Endothelial cell of umbilical vein (primary cell): Measurements from ENCODE around the gene MKLN1. TPM values are rescaled to one million over a fixed set of nuclear protein-coding genes. Genes with fewer than 3 reads are reported as not detected.

Experiments used
- BruUV-seq: library from RNA; stranded (reverse); fragments of 400-500 nt; replicated peaks from 2 replicates; lab custom pipeline; 2021; lab: Mats Ljungman, UMichigan
- CTCF ChIA-PET: fragments of 300-600, 350-600 bp; sonication (Branson Sonifier 250); formaldehyde crosslinking; loops from one replicate; lab custom pipeline; 2021; ENCODE audit warnings: antibody characterized with exemption, inconsistent platforms; lab: Charles Lee
- POLR2A ChIA-PET: fragments of 300-600, 350-600 bp; sonication (Branson Sonifier 250); formaldehyde crosslinking; loops from one replicate; lab custom pipeline; 2021; ENCODE audit warnings: antibody characterized with exemption, inconsistent platforms; lab: Charles Lee
- DNase-seq: peaks from one replicate; pipeline ENCODE4 v3.0.0-alpha.2; 2011; ENCODE audit warnings: low read depth, low spot score
- FAIRE-seq: peaks from 2 replicates; lab custom pipeline; 2011; peaks lifted over from hg19 to GRCh38; lab: Jason Lieb, UNC
- H2AFZ ChIP-seq: 2 replicates; pipeline ENCODE4 v1.6.0; 2012; ENCODE audit warnings: low read depth, low read length, control low read depth, inconsistent platforms
- H3K27ac ChIP-seq: 2 replicates; pipeline ENCODE4 v1.5.1; 2011; ENCODE audit warnings: low read depth, mild to moderate bottlenecking, control low read depth, low read length, moderate library complexity; ENCODE audit not compliant: insufficient read depth
- H3K27me3 ChIP-seq, 2 experiments: 2 replicates each; pipeline versions ENCODE4 v1.6.0 to v1.6.1; 2011; ENCODE audit warnings: low read length in 2 of 2, mixed read lengths in 1 of 2; ENCODE audit not compliant: control insufficient read depth in 2 of 2, insufficient read depth in 2 of 2
- H3K36me3 ChIP-seq, 2 experiments: 2 replicates in 1 of 2; 3 replicates in 1 of 2; pipeline ENCODE4 v1.5.1; 2011; ENCODE audit warnings: low read length in 2 of 2, mild to moderate bottlenecking in 1 of 2, moderate library complexity in 1 of 2; ENCODE audit not compliant: control insufficient read depth in 2 of 2, insufficient read depth in 2 of 2; ENCODE audit errors: extremely low read depth in 1 of 2
- H3K4me1 ChIP-seq: 3 replicates; pipeline ENCODE4 v1.5.1; 2011; ENCODE audit warnings: mild to moderate bottlenecking, low read length; ENCODE audit not compliant: control insufficient read depth, insufficient read depth; ENCODE audit errors: extremely low read depth
- H3K4me2 ChIP-seq: 2 replicates; pipeline ENCODE4 v1.6.1; 2011; ENCODE audit warnings: low read length, control low read depth, mixed read lengths; ENCODE audit not compliant: insufficient read depth
- H3K4me3 ChIP-seq, 3 experiments: fragments of 200-600 bp in 1 of 3; sonication (generic), shearing (Covaris generic) in 1 of 3; replicated peaks in 1 of 3; 2 replicates each; pipeline ENCODE4 v1.5.1; 2011 to 2016; ENCODE audit warnings: control low read depth in 3 of 3, low read length in 3 of 3, mild to moderate bottlenecking in 2 of 3, inconsistent platforms in 1 of 3, low read depth in 1 of 3, moderate library complexity in 1 of 3; ENCODE audit not compliant: insufficient read depth in 1 of 3
- H3K79me2 ChIP-seq: 2 replicates; pipeline ENCODE4 v1.6.0; 2012; ENCODE audit warnings: low read length, inconsistent platforms; ENCODE audit not compliant: control insufficient read depth, insufficient read depth
- H3K9ac ChIP-seq: replicated peaks from 2 replicates; pipeline ENCODE3; 2011; ENCODE audit warnings: low read length, control low read depth; ENCODE audit not compliant: insufficient read depth; ENCODE audit errors: extremely low read depth
- H3K9me1 ChIP-seq: replicated peaks from 3 replicates; pipeline ENCODE4 v1.6.0; 2011; ENCODE audit warnings: mild to moderate bottlenecking, low read length; ENCODE audit not compliant: control insufficient read depth, insufficient read depth; ENCODE audit errors: extremely low read depth
- H3K9me3 ChIP-seq: replicated peaks from 2 replicates; pipeline ENCODE4 v1.5.1; 2012; ENCODE audit warnings: low read length, inconsistent platforms; ENCODE audit not compliant: control insufficient read depth, insufficient read depth
- H4K20me1 ChIP-seq: replicated peaks from 2 replicates; pipeline ENCODE3; 2011; ENCODE audit warnings: mild to moderate bottlenecking, low read length; ENCODE audit not compliant: control insufficient read depth, insufficient read depth; ENCODE audit errors: extremely low read depth
- CTCF ChIP-seq, 2 donors: IDR thresholded peaks; 1 replicate in 1 of 2; 2 replicates in 1 of 2; pipeline ENCODE4 v1.5.1; 2011; ENCODE audit warnings: low read length in 2 of 2, mild to moderate bottlenecking in 2 of 2, moderate library complexity in 2 of 2, control low read depth in 1 of 2, inconsistent platforms in 1 of 2, low read depth in 1 of 2; ENCODE audit not compliant: insufficient read depth in 1 of 2; ENCODE audit errors: extremely low read depth in 1 of 2
- EZH2 ChIP-seq: IDR thresholded peaks from 2 replicates; pipeline ENCODE4 v1.6.1; 2012; ENCODE audit warnings: borderline replicate concordance, low read depth, mild to moderate bottlenecking, moderate library complexity, low read length, inconsistent platforms; ENCODE audit not compliant: severe bottlenecking
- JUN ChIP-seq: IDR thresholded peaks from 2 replicates; pipeline ENCODE4 v1.6.1; 2011; ENCODE audit warnings: borderline replicate concordance, low read depth; ENCODE audit not compliant: insufficient read length, insufficient read depth
- MAX ChIP-seq: IDR thresholded peaks from 2 replicates; pipeline ENCODE4 v1.6.1; 2011; ENCODE audit not compliant: insufficient read depth, insufficient read length
- MYC ChIP-seq: IDR thresholded peaks from one replicate; pipeline ENCODE4 v1.6.1; 2011; ENCODE audit warnings: mild to moderate bottlenecking, low read depth, low read length
- POLR2AphosphoS5 ChIP-seq: IDR thresholded peaks from 2 replicates; pipeline ENCODE4 v1.6.1; 2012; ENCODE audit warnings: low read depth, mild to moderate bottlenecking, control low read depth, low read length, moderate library complexity; ENCODE audit not compliant: insufficient read depth
- dilution Hi-C: fragments of 300-500 bp; cut with MboI; formaldehyde crosslinking; loops from one replicate; pipeline ENCODE4 v1.15.0; 2019; ENCODE audit warnings: low sequenced_read_pairs; ENCODE audit not compliant: extremely low pct_ligation_motif_present
- intact Hi-C: fragments of 100-400 bp; cut with micrococcal nuclease; formaldehyde crosslinking; loops from one replicate; pipeline ENCODE4 v1.10.0; 2022
- polyA plus RNA-seq, 4 experiments: library from polyadenylated mRNA; depleted of rRNA in 3 of 4; stranded (reverse) in 3 of 4; unstranded in 1 of 4; fragments of >200 nt; gene quantifications; 2 replicates each; pipeline versions ENCODE4 v1.2.1 to v1.2.3, GENCODE V29; 2011 to 2012; ENCODE audit warnings: missing spikeins in 1 of 4
- total RNA-seq: library from RNA; stranded (reverse); gene quantifications from 2 replicates; pipeline ENCODE4 v1.2.3, GENCODE V29; 2021

Gene MKLN1
- total and polyA plus RNA-seq, 2 donors (not counting 3 experiments of a cell fraction or from before 2014, with no cell fraction given) = 12.2 to 32.1 TPM

GRCh38 chr7:131466735-131467365 lies 139.2 kb downstream of the MKLN1 start:
- Histone ChIP-seq H3K36me3 (peaks cover 2 to 18% of the 10 kb centered on the region in 2 experiments), H2AFZ (no peak overlapping the region), H3K9ac (no peak overlapping the region), H3K4me2 (no peak overlapping the region), H3K9me1 (no peaks in the 10 kb centered on the region), H3K27me3 (no peaks in the 10 kb centered on the region), H3K79me2 (no peaks in the 10 kb centered on the region), H3K27ac (no peak overlapping the region), H3K4me3 (no peak overlapping the region), H4K20me1 (no peaks in the 10 kb centered on the region), H3K9me3 (no peaks in the 10 kb centered on the region), H3K4me1 (no peaks in the 10 kb centered on the region)
- ChIA-PET POLR2A (no interaction called here), CTCF (no interaction called here)
- dilution Hi-C loops = no loop called here
- DNase-seq (no peak), FAIRE-seq (no peak)
- intact Hi-C loops = no loop called here
- BruUV-seq = no TSS peak
- TF ChIP-seq CTCF (IDR thresholded peaks at IDR 0.05; ENCODE audit: extremely low read depth in 1 of 2, insufficient read depth in 1 of 2, low read depth in 1 of 2, low read length in 2 of 2) (no peak), MAX (no peak), JUN (no peak), POLR2AphosphoS5 (no peak), EZH2 (no peak), MYC (no peak)
